NCI-H146 treated with DMSO at 0.1 percent for 48 hours (cell line): ENCODE measurements around the gene MAP4K4.

Source experiments
- DNase-seq: peaks from one replicate; lab custom pipeline; 2025; ENCODE audit not compliant: unreplicated experiment; lab: John Stamatoyannopoulos, UW

MAP4K4 gene

DNA sequence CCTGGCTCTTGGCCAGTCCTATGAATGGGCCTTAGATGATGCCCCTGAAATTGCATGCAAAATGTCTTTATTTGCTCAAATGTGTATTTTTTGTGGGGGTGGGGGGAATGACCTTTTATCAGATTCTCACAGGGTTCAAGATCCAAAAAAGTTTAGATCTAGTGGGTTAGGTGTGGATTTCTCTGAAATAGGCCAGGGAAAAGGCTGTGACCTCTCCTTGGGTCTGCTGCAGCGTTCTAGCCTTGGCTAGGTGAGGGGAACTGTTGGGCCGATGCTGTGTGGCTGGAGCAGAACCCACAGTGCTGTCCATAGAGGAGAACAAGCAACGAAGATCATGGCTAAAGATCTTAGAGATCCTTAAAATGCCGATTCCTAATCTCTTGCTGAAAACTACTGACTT, 163.9 kb downstream of the MAP4K4 start:
- no peak for DNase-seq

DNA sequence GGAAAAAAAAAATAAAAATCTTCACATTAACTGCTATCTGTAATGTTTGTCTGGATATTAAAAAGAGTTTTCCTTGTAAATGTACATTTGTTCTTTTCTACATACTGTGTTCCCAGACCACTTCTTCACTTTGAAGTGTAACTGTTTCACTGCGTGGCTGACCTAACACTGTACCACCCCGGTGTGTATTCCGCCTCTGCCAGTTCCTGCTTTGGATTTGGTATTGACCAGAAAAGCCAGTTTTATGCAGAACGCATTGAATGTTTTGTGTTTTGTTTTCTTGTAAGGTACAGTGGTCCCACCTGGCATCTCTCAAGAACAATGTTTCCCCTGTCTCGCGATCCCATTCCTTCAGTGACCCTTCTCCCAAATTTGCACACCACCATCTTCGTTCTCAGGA, 166.0 kb downstream of the MAP4K4 start:
- DNase-seq = no peak

DNA sequence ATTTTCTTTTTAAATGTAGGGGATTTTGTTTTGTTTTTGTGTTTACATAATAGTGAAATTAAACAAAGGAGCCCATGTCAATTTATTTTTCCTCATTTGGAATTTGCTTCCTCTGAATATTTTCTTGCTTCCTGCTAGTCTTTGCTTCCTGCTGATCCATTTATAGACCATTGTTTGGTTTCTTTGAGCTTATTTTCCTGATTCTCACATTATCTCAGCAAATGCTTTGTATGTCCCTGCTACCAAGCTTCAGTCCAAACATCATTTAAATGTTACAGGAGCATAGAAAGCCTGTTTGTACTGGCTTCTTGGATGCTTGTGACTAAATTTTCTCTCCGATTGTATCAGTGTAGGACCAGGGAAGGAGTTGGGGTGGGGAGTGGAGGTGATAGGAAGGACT, 166.9 kb downstream of the MAP4K4 start:
- no peak for DNase-seq

DNA sequence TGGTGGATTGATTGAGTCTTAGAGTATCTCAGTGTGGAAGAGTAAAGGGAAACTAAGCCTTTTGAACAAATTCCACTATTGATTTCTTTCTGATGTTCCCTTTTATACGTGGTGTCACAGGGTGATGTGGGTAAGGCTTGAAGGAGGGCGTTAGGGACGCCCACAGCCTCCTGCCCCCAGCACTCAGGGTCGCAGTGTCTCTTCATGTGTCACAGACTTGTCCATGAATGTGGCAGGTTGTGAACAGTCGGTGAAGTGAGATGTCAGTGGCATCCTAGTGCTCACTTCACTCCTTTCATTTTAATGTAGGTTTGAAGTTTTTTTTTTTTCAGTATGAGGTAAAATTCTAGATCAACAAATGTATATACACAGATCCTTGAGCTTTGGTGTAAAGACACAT, 171.0 kb downstream of the MAP4K4 start:
- DNase-seq = no peak

DNA sequence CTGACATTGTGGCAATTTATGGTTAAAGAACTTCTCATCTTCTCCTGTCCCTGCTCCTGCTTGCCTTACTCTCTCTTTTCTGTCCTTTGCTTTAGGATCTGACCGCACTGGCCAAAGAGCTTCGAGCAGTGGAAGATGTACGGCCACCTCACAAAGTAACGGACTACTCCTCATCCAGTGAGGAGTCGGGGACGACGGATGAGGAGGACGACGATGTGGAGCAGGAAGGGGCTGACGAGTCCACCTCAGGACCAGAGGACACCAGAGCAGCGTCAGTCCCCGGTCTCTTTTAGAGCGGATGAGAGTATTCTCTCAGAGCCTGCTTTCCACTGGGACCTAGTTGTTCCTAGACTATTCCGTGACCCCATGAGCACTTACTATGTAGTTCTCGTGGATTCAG, 172.0 kb downstream of the MAP4K4 start:
- no peak for DNase-seq

DNA sequence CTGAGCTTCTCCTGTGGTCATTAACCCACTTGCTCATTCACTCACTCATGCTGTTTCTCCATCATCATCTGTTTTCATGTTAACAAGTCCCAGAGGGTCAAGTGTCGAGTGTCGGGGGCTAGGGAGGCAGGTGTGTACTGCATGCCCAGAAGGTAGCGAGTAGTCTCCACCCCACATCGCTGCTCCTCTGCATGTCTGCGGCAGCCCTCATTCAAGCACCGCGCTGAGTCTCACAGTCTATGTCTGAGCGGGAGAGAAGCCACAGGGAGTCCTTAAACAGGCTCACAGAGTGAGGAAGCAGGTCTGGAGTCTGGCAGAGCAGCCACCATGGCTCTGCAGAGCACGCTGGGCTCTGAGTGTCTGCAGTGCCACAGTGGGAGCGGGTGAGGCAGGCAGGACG, 172.9 kb downstream of the MAP4K4 start:
- DNase-seq = no peak

DNA sequence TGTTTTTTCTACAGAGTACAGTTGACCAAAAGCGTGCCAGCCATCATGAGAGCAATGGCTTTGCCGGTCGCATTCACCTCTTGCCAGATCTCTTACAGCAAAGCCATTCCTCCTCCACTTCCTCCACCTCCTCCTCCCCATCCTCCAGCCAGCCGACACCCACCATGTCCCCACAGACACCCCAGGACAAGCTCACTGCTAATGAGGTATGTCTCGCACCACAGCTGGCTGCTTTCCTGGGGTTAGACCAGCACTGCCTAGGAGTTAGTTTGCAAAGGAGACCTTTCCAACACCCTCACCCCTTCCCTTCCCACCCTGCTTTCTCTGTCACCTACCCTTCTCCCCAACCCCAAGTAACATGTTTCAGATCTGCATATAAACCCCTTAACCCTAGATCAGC, 174.0 kb downstream of the MAP4K4 start:
- no peak for DNase-seq

DNA sequence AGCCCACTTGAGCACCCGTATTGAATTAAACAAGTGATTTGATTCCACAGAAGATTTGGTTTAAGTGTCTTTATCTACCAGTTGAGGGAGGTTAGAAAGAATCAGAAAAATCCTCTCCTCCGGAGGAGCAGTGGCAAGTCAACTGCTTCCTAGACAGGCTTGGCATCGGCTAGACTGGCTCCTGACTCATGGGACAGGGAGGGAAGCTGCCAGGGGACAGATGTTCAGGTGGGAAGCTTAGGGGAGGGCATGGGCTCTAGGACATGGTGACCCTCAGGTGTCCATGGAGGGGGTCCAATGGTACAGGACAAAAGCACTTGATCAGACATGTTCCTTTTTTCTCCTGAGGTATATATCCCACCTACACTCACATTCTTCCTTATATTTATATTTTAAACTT, 175.0 kb downstream of the MAP4K4 start:
- DNase-seq = no peak

DNA sequence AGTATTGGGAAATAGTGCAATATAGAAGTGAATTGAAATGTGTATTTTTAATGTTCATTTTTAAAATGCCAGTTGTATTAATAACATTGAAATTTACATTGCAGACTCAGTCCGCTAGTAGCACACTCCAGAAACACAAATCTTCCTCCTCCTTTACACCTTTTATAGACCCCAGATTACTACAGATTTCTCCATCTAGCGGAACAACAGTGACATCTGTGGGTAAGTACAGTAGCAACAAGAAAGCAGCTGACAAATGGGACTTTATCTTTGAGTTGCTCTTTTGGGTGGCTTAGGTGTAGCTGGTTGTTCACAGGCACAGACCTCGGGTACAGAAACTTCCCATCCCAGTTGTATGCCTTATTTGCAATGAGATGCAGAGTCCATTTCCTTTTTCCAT, 176.0 kb downstream of the MAP4K4 start:
- DNase-seq = no peak

DNA sequence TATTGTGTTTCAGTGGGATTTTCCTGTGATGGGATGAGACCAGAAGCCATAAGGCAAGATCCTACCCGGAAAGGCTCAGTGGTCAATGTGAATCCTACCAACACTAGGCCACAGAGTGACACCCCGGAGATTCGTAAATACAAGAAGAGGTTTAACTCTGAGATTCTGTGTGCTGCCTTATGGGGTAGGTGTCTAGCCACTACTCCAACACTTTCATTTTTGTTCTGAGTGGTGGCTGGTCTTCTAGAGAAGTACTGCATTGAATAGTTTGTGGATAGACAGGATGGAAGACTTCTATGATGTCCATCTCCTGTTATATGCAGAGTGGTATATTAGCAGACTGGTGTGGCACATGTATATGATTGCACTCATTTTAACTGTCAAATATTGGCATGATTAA, 176.6 kb downstream of the MAP4K4 start:
- no peak for DNase-seq

DNA sequence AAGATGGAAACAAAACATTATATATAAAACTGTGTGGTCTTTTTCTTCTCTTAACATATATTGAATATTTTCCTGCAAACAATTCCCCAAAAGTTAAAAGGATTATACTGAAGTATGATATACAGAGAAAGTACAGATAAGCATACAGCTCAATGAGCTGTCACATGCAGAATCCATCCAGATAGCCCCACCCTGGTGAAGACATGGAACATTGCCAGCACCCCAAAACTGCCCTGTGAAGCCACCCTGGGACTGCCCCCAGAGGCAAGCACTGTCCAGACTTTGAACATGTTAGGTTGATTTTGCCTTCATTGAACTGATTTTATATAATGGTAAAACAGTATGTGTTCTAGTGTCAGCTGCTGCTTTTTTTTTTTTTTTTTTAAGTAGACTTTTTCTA, 182.0 kb downstream of the MAP4K4 start:
- no peak for DNase-seq

DNA sequence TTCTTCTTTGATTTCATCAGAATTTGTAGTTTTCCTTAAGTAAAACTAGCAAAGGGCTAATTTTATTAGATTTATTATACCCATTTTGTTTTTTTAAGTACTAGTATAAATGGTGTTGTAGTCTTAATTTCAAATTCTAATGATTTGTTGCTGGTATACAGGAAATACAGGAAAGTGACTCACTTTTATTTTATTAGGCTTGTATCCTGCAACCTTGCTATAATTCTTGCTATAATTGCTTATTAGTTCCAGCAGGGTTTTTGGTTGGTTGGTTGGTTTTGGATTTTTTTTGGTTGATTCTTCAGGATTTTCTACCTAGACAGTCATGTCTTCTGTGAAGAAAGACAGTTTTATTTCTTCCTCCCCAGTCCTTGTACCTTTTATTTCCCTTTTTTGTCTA, 183.6 kb downstream of the MAP4K4 start:
- no peak for DNase-seq

DNA sequence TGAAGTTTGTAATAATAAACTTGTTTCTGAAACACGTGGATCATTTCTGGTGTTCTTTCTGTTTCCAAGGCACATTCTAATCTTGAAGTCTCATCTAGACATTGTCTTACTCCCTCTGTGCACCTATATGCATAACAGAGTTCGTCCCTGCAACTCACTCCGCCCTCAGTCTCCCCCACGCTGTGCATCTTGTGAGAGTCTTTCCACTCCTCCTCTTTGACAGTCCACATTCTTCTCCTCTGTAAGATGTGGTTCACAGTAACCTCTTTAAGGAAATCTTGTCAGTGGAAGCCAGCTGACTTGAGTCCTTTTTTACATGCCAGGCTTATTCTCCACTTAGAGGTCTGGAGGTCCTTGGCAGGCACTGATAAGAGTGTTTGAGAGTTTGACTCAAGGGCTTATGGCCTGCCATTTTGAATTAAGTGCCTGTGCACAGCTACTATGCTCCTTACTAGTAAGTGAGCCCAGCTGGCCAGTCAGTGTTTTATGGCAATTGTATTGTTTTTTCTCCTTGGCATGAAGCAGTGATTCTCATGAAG, 185.3 kb downstream of the MAP4K4 start:
- no peak for DNase-seq

DNA sequence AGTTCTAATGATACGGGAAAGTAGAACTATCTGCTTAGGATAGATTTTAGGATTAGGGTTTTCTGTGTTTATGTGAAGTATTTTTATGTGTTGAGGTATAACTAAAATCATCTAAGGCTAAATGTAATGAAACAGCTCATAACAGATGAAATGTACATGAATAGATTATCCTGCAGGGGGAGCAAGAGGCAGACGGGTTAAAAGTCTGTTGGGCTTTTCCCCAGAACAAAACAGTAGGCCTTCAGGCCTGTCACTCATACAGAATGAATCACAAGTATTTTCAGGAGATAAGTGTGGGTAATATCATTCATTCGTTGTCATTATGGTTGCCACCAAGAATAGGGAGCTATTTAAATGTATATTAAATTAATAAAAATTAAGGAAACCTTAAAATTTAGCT, 186.4 kb downstream of the MAP4K4 start:
- no peak for DNase-seq

DNA sequence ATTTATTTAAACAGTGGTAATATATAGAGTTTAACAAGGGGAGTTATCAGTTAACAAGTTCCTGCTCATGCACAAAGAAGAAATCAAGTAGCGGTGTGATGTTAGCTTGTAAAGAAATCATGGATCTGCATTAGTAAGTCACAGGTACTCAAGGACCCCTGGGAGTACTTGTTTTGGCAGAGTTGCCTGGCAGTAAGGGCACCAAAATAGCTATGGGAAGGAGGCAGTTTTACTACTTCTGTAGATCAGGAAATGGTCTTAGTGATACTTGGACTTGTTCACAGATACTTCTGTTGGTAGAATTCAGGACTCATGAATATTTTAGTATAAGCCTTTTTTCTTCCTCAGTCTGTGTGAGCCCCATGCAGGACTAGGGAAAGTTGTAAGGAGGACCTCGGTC, 186.9 kb downstream of the MAP4K4 start:
- no peak for DNase-seq

DNA sequence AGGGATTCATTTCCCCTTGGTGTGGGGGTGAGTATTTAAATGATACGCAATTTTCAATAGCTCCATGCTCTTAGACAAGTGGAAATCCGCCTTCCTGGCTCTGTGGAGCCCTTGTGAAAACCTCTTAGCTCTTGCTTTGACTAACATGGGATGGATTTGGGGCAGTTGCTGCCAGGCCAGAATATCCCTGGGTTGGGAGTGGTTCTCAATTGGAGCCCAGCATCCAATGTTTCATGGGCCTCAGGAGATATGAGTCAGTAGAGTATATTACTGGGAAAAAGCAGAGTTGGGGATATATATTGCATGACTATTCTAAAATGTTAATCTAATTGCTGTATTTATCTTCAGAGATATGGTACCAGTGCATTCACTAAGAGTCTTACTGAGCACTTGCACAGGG, 189.8 kb downstream of the MAP4K4 start:
- DNase-seq = no peak

DNA sequence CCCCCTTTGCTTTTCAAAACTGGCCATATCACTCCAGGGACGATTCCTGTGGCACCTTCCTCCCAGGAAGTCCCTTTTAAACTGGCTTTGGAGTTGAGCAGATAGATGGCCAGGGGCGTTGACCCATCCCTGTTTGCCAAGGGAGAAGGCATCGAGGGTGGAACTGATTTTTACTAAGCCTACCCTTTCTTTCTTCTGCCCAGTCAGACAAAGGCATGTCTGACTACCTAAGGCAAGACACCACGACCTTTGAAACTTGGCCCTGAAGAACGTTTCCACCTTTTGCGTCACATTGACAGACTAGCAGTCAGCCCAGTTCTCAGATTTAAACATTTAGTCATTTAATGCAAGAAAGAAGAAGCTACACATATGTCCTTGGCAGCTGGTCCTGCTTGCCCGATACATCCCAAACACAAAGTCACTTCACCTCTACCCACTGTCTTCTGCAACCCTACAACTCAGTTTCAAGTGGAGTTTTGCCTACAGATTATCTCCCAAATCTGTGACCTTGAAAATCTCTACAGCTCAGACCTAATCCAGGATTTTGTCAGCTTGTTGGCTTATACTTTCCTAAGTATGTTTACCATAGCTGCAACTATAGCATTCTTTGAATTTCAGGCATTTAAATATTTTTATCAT, 192.1 kb downstream of the MAP4K4 start:
- no peak for DNase-seq

DNA sequence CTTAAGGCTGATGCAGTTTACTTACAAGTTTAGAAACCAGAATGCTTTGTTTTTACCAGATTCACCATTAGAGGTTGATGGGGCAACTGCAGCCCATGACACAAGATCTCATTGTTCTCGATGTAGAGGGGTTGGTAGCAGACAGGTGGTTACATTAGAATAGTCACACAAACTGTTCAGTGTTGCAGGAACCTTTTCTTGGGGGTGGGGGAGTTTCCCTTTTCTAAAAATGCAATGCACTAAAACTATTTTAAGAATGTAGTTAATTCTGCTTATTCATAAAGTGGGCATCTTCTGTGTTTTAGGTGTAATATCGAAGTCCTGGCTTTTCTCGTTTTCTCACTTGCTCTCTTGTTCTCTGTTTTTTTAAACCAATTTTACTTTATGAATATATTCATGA, 194.9 kb downstream of the MAP4K4 start:
- no peak for DNase-seq

DNA sequence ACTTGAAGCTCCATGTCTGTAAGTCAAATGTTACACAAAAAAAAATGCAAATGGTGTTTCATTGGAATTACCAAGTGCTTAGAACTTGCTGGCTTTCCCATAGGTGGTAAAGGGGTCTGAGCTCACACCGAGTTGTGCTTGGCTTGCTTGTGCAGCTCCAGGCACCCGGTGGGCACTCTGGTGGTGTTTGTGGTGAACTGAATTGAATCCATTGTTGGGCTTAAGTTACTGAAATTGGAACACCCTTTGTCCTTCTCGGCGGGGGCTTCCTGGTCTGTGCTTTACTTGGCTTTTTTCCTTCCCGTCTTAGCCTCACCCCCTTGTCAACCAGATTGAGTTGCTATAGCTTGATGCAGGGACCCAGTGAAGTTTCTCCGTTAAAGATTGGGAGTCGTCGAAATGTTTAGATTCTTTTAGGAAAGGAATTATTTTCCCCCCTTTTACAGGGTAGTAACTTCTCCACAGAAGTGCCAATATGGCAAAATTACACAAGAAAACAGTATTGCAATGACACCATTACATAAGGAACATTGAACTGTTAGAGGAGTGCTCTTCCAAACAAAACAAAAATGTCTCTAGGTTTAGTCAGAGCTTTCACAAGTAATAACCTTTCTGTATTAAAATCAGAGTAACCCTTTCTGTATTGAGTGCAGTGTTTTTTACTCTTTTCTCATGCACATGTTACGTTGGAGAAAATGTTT, 196.3 kb downstream of the MAP4K4 start:
- DNase-seq = no peak

DNA sequence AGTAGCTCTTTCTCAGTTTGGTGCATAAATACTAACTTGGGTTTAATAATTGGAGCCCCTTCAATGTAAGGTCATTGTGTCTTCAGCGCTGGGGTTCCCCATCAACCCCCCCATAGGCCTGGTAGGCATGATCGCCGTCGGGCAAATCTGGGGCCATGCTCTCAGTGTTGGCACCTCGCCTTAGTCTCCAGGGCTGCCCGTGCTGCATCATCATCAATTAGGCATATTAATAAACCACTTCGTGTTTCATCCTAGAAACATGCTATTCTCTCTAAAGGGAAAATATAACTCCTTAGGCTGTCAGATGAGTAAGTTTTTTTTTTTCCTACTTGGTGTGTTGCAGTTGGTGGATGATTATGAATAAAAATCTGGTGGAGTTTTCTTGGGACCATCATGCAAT, 197.5 kb downstream of the MAP4K4 start:
- DNase-seq = no peak

DNA sequence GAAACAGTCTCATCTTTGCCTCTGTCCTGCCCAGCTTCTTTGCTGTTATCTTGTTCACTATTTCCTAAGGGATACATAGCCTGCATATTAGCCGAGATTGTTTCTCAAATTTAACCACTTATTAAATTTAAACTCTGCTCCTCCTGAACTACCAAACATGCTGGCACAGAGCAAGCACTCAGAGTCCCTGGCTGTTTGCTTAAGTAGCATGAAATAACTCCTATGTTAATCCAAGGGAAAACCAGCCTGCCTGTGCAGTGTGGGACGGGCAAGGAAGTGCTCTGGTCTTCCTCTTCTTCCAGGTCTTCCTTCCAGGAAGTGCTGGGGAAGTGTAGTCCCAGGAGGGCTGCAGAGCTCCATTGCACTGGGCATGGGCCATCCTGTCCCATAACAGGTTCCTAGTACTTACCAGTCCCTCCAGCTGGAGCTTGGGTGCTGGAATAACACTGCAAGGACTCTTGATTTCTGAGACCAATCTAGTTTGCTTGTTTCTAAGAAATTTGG, 198.4 kb downstream of the MAP4K4 start:
- no peak for DNase-seq

DNA sequence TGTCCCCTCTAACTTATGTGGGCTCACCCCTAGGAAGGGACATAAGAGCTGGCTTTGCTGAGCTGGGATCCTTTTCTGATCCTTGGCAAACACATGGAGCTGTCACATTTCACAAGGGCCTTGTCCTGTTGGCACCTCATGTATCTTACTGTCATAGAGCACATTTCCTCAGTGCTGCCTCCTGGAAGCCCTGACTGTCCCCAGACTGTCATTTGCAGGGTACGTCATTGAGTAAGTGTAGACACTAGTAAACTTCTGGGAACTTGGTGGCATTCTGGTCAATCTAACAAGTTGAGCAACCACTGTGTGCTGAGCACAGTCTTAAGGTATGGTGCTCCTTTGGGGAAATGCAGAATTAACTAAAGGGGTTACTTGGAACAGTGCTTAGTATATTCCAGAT, 199.8 kb downstream of the MAP4K4 start:
- no peak for DNase-seq

DNA sequence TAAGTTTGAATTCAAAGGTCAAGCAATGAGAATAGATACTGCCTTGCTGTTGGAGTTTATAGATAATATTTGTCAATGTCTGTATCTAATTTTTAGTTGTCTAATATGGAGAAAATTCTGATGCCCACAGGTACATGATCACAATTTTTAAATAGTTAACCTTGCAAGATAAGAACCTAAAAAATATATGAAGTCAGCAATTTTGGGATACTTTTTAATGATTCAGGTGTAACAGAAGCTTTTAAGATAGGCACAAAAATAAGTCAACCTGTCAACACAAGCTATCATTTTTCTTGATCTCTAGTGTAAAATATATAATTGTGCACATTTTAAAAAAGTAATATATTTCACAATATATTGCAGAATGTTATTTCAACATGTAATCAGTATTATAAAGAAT, 201.8 kb downstream of the MAP4K4 start:
- DNase-seq = no peak
